Mucosa of descending colon (tissue), 3 donors: Measurements from ENCODE around the gene PISD. TPM values are rescaled to one million over a fixed set of nuclear protein-coding genes. Genes with fewer than 3 reads are reported as not detected.
"Not testable (repeated sequence)": the region's sequence is repeated elsewhere in the genome, so short reads cannot be mapped to it uniquely, and the experiment has no call there.

Source experiments
- ATAC-seq: fragments of 200-7000 bp; cut with Tn5 transposase; one replicate; pipeline ENCODE4 v1.9.1; 2020; ENCODE audit warnings: mild to moderate bottlenecking, moderate library complexity
- DNase-seq, 3 donors: peaks; one replicate each; pipeline ENCODE4 v3.0.0-alpha.2; 2020
- H3K36me3 ChIP-seq: fragments of 200-600 bp; one replicate; pipeline ENCODE4 v1.8.0; 2021; ENCODE audit warnings: low read depth, mild to moderate bottlenecking
- H3K4me1 ChIP-seq: fragments of 200-600 bp; one replicate; pipeline ENCODE4 v1.8.0; 2021; ENCODE audit warnings: low read depth, mild to moderate bottlenecking
- H3K4me3 ChIP-seq: fragments of 200-600 bp; one replicate; pipeline ENCODE4 v1.8.0; 2021; ENCODE audit warnings: mild to moderate bottlenecking
- H3K9me3 ChIP-seq: fragments of 200-600 bp; one replicate; pipeline ENCODE4 v1.8.0; 2021; ENCODE audit warnings: mild to moderate bottlenecking
- CTCF ChIP-seq: fragments of 200-600 bp; IDR thresholded peaks from one replicate; pipeline ENCODE4 v1.8.0; 2022; ENCODE audit warnings: antibody characterized with exemption, mild to moderate bottlenecking
- intact Hi-C, 2 donors: fragments of 100-400 bp; cut with DNase I in 1 of 2; cut with micrococcal nuclease in 1 of 2; formaldehyde crosslinking; loops; one replicate each; pipeline versions ENCODE4 v1.11.0 to v1.11.1; 2022; cut with DNase I, micrococcal nuclease
- long read RNA-seq, 2 donors: library from polyadenylated mRNA; unstranded; transcript quantifications; one replicate each; pipeline ENCODE4 v2.0.0, GENCODE V29; 2019 to 2021
- total RNA-seq, 3 donors: library from RNA; stranded (reverse); fragmentation: NEBNext Ultra II Directional in 2 of 3; extraction: Animal tissue kit (Norgen Biotek cat#: 25700) in 2 of 3; gene quantifications; one replicate each; pipeline versions ENCODE4 v1.2.1 to v1.2.4, GENCODE V29; 2021 to 2023
- donor health status: DM: no; HTN: no; CAD: no; lungs with moderate emphysema.
- donor health status: DM: no; HTN: no; CAD: no.
- donor health status: DM: no; HTN: yes; CAD: no.

Gene PISD
- 10 to 100 TPM; 31.6 to 42.9 (median 38.0) TPM for total RNA-seq
- long read RNA-seq, donor 1, transcript PISD-209 (8 exons, 1,963 nt): major isoform, 18 of 51 reads
- long read RNA-seq, donor 1, partial matches to known transcripts: 4 of 51 reads
- long read RNA-seq, donor 1, other reads (novel, unspliced or antisense): 29 of 51 reads
- long read RNA-seq, donor 2, transcript PISD-209 (8 exons, 1,963 nt): major isoform, 9 of 18 reads
- long read RNA-seq, donor 2, partial matches to known transcripts: 0 of 18 reads
- long read RNA-seq, donor 2, other reads (novel, unspliced or antisense): 9 of 18 reads

GRCh38 chr22:31661851-31662667 lies at the start of gene PISD:
PISD (minus strand) TSS chr22:31662215; CDS start chr22:31662208, 7 bp downstream.
- peaks cover 16% of the 10 kb centered on the region for H3K4me1 ChIP-seq
- peak; percentile 99 for ATAC-seq
- H3K4me3 ChIP-seq: peak within 1 kb of the TSS; percentile 71
- DNase-seq: peak; percentile 98 to 99 (median 98)
- H3K36me3 ChIP-seq: no peaks in the 10 kb centered on the region
- intact Hi-C loops: no loop called here
- TF ChIP-seq CTCF: peak; percentile 16
- H3K9me3 ChIP-seq: no peaks in the 10 kb centered on the region

- H3K9me3 ChIP-seq, H3K4me3 ChIP-seq, ATAC-seq, DNase-seq, H3K36me3 ChIP-seq, intact Hi-C loops: not testable (repeated sequence)
- peaks cover 11% of the 10 kb centered on the region for H3K4me1 ChIP-seq
Observed at GRCh38 chr22:31711226-31711625, 49.2 kb upstream of the PISD start.

- H3K9me3 ChIP-seq: no peaks in the 10 kb centered on the region
- intact Hi-C loops: no loop called here
- H3K4me1 ChIP-seq: peaks cover 11% of the 10 kb centered on the region
- H3K36me3 ChIP-seq: no peaks in the 10 kb centered on the region
- ATAC-seq: peak; percentile 93
- TF ChIP-seq CTCF: no peak
- H3K4me3 ChIP-seq: no peak overlapping the region
- DNase-seq: peak in 1 of 3 donors; percentile 14
Observed at GRCh38 chr22:31707519-31707918, 45.5 kb upstream of the PISD start.

- no peaks in the 10 kb centered on the region for H3K36me3 ChIP-seq
- no peaks in the 10 kb centered on the region for H3K4me1 ChIP-seq
- DNase-seq: peak in 1 of 3 donors; percentile 7
- ATAC-seq: no peak
- H3K9me3 ChIP-seq: no peaks in the 10 kb centered on the region
- intact Hi-C loops: no loop called here
- no peak overlapping the region for H3K4me3 ChIP-seq
- no peak for TF ChIP-seq CTCF
Observed at GRCh38 chr22:31695423-31695822, 33.4 kb upstream of the PISD start.

- H3K4me1 ChIP-seq, H3K36me3 ChIP-seq, intact Hi-C loops, ATAC-seq, DNase-seq, H3K4me3 ChIP-seq, H3K9me3 ChIP-seq: not testable (repeated sequence)
Observed at GRCh38 chr22:31694046-31694445, 32.0 kb upstream of the PISD start.

GRCh38 chr22:31692186-31692886 lies 30.3 kb upstream of the PISD start:
- Histone ChIP-seq H3K4me3 (no peak overlapping the region), H3K4me1 (no peaks in the 10 kb centered on the region), H3K9me3 (no peaks in the 10 kb centered on the region), H3K36me3 (no peaks in the 10 kb centered on the region)
- no peak for ATAC-seq
- DNase-seq: no peak
- intact Hi-C loops: no loop called here
- TF ChIP-seq CTCF: no peak
